Glutamatergic neuron (in vitro differentiated cells): Measurements from ENCODE around the gene EMP2. TPM values are rescaled to one million over a fixed set of nuclear protein-coding genes. Genes with fewer than 3 reads are reported as not detected.
"Not testable (repeated sequence)": the region's sequence is repeated elsewhere in the genome, so short reads cannot be mapped to it uniquely, and the experiment has no call there.

Experiments
- DNase-seq: peaks from one replicate; pipeline ENCODE4 v3.0.0; 2022
- H3K27ac Mint-ChIP-seq: one replicate; pipeline ENCODE4 v1.8.0; 2020; ENCODE audit warnings: mild to moderate bottlenecking, mixed read lengths, inconsistent platforms; ENCODE audit not compliant: unreplicated experiment
- H3K27me3 Mint-ChIP-seq: one replicate; pipeline ENCODE4 v1.8.0; 2020; ENCODE audit warnings: mild to moderate bottlenecking, moderate library complexity, mixed read lengths, inconsistent platforms; ENCODE audit not compliant: unreplicated experiment
- H3K36me3 Mint-ChIP-seq: one replicate; pipeline ENCODE4 v1.8.0; 2020; ENCODE audit warnings: mild to moderate bottlenecking, mixed read lengths, inconsistent platforms; ENCODE audit not compliant: unreplicated experiment
- H3K4me1 Mint-ChIP-seq: one replicate; pipeline ENCODE4 v1.8.0; 2020; ENCODE audit warnings: mild to moderate bottlenecking, low read depth, mixed read lengths, inconsistent platforms; ENCODE audit not compliant: unreplicated experiment
- H3K4me3 Mint-ChIP-seq: one replicate; pipeline ENCODE4 v1.8.0; 2020; ENCODE audit warnings: mild to moderate bottlenecking, mixed read lengths, inconsistent platforms; ENCODE audit not compliant: unreplicated experiment
- H3K9me3 Mint-ChIP-seq: one replicate; pipeline ENCODE4 v1.8.0; 2020; ENCODE audit warnings: mild to moderate bottlenecking, moderate library complexity, mixed read lengths, inconsistent platforms; ENCODE audit not compliant: unreplicated experiment
- total RNA-seq: library from RNA; stranded (reverse); fragmentation: NEBNext Ultra II Directional; extraction: Animal tissue kit (Norgen Biotek cat#: 25700); gene quantifications from one replicate; pipeline ENCODE4 v1.2.1, GENCODE V29; 2021; ENCODE audit not compliant: unreplicated experiment
- TF ChIP-seq, protein P1 (sequence below): fragments of 200-600 bp; sonication (generic); IDR thresholded peaks from one replicate; pipeline ENCODE4 v1.5.0; 2021; ENCODE audit not compliant: partially characterized antibody, unreplicated experiment

EMP2 gene
- total RNA-seq, 1 donor from 2014 or later: 27.8 TPM

DNA sequence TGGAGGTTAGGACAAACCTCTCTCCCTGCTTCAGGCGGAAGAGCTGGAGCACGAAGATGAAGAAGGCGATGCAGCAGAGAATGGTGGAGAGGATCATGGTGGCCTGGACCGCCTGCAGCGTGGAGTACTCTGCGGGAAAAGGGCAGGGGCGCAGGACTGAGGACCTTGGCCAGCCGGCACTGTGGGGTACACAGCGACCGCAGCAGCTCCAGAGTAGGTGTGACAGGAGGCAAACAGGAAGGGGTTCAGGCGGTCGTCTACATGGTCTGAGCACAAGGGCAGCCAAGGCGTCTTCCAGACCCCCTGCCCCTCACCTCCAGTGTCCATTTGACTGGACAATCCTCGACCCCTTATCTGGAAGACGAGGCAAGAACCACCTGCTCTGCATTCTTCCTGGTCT is 42.5 kb downstream of the EMP2 start:
- H3K9me3 Mint-ChIP-seq: peaks cover 3% of the 10 kb centered on the region
- DNase-seq: no peak
- no peak overlapping the region for H3K27ac Mint-ChIP-seq
- H3K27me3 Mint-ChIP-seq: peaks cover 4% of the 10 kb centered on the region
- H3K4me1 Mint-ChIP-seq: peaks cover 14% of the 10 kb centered on the region
- H3K4me3 Mint-ChIP-seq: no peak overlapping the region
- TF ChIP-seq, protein P1, sequence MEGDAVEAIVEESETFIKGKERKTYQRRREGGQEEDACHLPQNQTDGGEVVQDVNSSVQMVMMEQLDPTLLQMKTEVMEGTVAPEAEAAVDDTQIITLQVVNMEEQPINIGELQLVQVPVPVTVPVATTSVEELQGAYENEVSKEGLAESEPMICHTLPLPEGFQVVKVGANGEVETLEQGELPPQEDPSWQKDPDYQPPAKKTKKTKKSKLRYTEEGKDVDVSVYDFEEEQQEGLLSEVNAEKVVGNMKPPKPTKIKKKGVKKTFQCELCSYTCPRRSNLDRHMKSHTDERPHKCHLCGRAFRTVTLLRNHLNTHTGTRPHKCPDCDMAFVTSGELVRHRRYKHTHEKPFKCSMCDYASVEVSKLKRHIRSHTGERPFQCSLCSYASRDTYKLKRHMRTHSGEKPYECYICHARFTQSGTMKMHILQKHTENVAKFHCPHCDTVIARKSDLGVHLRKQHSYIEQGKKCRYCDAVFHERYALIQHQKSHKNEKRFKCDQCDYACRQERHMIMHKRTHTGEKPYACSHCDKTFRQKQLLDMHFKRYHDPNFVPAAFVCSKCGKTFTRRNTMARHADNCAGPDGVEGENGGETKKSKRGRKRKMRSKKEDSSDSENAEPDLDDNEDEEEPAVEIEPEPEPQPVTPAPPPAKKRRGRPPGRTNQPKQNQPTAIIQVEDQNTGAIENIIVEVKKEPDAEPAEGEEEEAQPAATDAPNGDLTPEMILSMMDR: no peak
- H3K36me3 Mint-ChIP-seq: peaks cover 8% of the 10 kb centered on the region

- TF ChIP-seq, protein P1: no peak
- Mint-ChIP-seq H3K9me3 (peaks cover 3% of the 10 kb centered on the region), H3K27me3 (peaks cover 4% of the 10 kb centered on the region), H3K4me3 (no peak overlapping the region), H3K36me3 (peaks cover 8% of the 10 kb centered on the region), H3K4me1 (peaks cover 14% of the 10 kb centered on the region), H3K27ac (no peak overlapping the region)
- no peak for DNase-seq
Measured at GRCh38 chr16:10536814-10537389, 43.5 kb downstream of the EMP2 start.

- not testable (repeated sequence) for H3K27ac Mint-ChIP-seq, H3K36me3 Mint-ChIP-seq, H3K4me1 Mint-ChIP-seq, H3K9me3 Mint-ChIP-seq, H3K4me3 Mint-ChIP-seq, DNase-seq, H3K27me3 Mint-ChIP-seq
Measured at GRCh38 chr16:10536328-10536727, 44.1 kb downstream of the EMP2 start.

DNA sequence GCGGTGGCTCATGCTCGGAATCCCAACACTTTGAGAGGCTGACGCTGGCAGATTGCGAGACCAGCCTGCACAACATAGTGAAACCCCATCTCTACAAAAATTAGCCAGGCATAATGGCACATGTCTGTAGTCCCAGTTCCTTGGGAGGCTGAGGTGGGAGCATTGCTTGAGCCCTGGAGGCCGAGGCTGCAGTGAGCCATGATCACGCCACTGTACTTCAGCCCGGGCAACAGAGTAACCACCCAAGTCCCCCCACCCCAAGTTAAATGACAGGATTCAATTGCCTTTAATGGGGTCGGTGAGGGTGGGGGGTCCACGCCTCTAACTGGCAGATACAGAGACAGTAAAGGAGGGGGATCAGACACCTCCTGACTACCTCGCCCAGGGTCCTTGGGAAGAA is 44.9 kb downstream of the EMP2 start:
- TF ChIP-seq, protein P1: no peak
- Mint-ChIP-seq H3K4me3 (no peak overlapping the region), H3K27me3 (peaks cover 4% of the 10 kb centered on the region), H3K9me3 (peaks cover 3% of the 10 kb centered on the region), H3K27ac (no peak overlapping the region), H3K36me3 (peaks cover 8% of the 10 kb centered on the region), H3K4me1 (peaks cover 8% of the 10 kb centered on the region)
- DNase-seq: no peak

GRCh38 chr16:10534748-10535147 is 45.6 kb downstream of the EMP2 start:
- Mint-ChIP-seq H3K4me3 (no peak overlapping the region), H3K36me3 (peaks cover 8% of the 10 kb centered on the region), H3K27ac (no peak overlapping the region), H3K9me3 (peaks cover 3% of the 10 kb centered on the region), H3K27me3 (peaks cover 4% of the 10 kb centered on the region), H3K4me1 (peaks cover 6% of the 10 kb centered on the region)
- no peak for DNase-seq
- TF ChIP-seq, protein P1: no peak

GRCh38 chr16:10533612-10534011 is 46.8 kb downstream of the EMP2 start:
- H3K36me3 Mint-ChIP-seq, H3K9me3 Mint-ChIP-seq, H3K27ac Mint-ChIP-seq, H3K4me3 Mint-ChIP-seq, DNase-seq, H3K27me3 Mint-ChIP-seq, H3K4me1 Mint-ChIP-seq: not testable (repeated sequence)
